ENCODE results near the gene ATP10B.
A peak's percentile ranks its signal among the peaks of the same experiment; 100 is the strongest.

The ATP10B gene

DNA sequence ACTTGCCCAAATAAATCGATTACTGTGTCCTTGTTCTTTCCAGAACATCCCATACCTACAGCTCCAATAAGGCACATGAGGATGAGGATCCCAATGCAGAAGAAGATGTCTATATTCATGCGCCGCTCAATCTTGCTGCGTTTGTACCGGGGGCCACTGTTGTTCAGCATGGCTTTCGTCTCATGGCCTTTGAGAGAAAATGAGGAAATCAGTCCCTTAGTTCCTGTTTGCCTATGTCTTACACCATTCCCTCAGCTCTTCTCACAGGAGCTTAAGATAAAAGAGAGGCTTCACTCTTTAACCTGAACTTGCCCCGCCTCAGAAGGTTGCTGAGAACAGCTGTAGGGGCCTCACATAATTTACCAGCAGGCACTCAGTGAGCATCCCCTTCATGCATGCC, 211.6 kb downstream of the ATP10B start:
- Histone ChIP-seq H3K4me2 (ENCODE audit: insufficient read depth, low read length) (no peak overlapping the region), H4K20me1 (ENCODE audit: insufficient read depth, low read length) (no peaks in the 10 kb centered on the region), H3K36me3 (ENCODE audit: insufficient read depth, low read length) (no peaks in the 10 kb centered on the region), H3K4me1 (ENCODE audit: insufficient read depth, low read length) (0 out of 2 replicates have a peak, but pooled peaks cover 3% of the 10 kb centered on the region), H3K27me3 (ENCODE audit: insufficient read depth, low read length, poor library complexity) (no peaks in the 10 kb centered on the region), H3K9me3 (ENCODE audit: insufficient read depth, low read length, severe bottlenecking) (no peaks in the 10 kb centered on the region), H3K27ac (ENCODE audit: low read length) (no peak overlapping the region), H2AFZ (ENCODE audit: low read depth, low read length) (no peak overlapping the region), H3K4me3 (ENCODE audit: low read depth in 1 of 2, low read length in 2 of 2) (no peak overlapping the region), H3K79me2 (ENCODE audit: insufficient read depth, low read length) (no peaks in the 10 kb centered on the region), H3K9ac (ENCODE audit: low read depth, low read length) (no peak overlapping the region)
- ATAC-seq (ENCODE audit: insufficient read depth, low read depth) (peak; percentile 48; the same call in 1 of the 3 replicates), DNase-seq (no peak)
- no peak for TF ChIP-seq EZH2 (IDR thresholded peaks at IDR 0.05; ENCODE audit: borderline replicate concordance, low read depth, low read length, severe bottlenecking)

GRCh38 chr5:160638161-160638742, 213.8 kb downstream of the ATP10B start:
- H3K36me3 ChIP-seq (ENCODE audit: insufficient read depth, low read length) = no peaks in the 10 kb centered on the region
- ATAC-seq (ENCODE audit: insufficient read depth, low read depth) (0 out of 3 replicates have a peak, but pooled peaks have one; percentile 29), DNase-seq (no peak)
- H3K27me3 ChIP-seq (ENCODE audit: insufficient read depth, low read length, poor library complexity) = no peaks in the 10 kb centered on the region
- no peak overlapping the region for H3K27ac ChIP-seq (ENCODE audit: low read length)
- H3K9me3 ChIP-seq (ENCODE audit: insufficient read depth, low read length, severe bottlenecking) = no peaks in the 10 kb centered on the region
- no peak overlapping the region for H3K4me2 ChIP-seq (ENCODE audit: insufficient read depth, low read length)
- H3K4me1 ChIP-seq (ENCODE audit: insufficient read depth, low read length) = 0 out of 2 replicates have a peak, but pooled peaks cover 3% of the 10 kb centered on the region
- no peaks in the 10 kb centered on the region for H4K20me1 ChIP-seq (ENCODE audit: insufficient read depth, low read length)
- H3K9ac ChIP-seq (ENCODE audit: low read depth, low read length) = no peak overlapping the region
- no peak overlapping the region for H3K4me3 ChIP-seq (ENCODE audit: low read depth in 1 of 2, low read length in 2 of 2)
- no peak for TF ChIP-seq EZH2 (IDR thresholded peaks at IDR 0.05; ENCODE audit: borderline replicate concordance, low read depth, low read length, severe bottlenecking)
- no peak for TF ChIP-seq CTCF (IDR thresholded peaks at IDR 0.05; ENCODE audit: borderline replicate concordance, extremely low read depth, low read length, poor library complexity, severe bottlenecking)
- no peaks in the 10 kb centered on the region for H3K79me2 ChIP-seq (ENCODE audit: insufficient read depth, low read length)
- H2AFZ ChIP-seq (ENCODE audit: low read depth, low read length) = 0 out of 2 replicates have a peak overlapping the region, but pooled peaks have one; percentile 4

DNA sequence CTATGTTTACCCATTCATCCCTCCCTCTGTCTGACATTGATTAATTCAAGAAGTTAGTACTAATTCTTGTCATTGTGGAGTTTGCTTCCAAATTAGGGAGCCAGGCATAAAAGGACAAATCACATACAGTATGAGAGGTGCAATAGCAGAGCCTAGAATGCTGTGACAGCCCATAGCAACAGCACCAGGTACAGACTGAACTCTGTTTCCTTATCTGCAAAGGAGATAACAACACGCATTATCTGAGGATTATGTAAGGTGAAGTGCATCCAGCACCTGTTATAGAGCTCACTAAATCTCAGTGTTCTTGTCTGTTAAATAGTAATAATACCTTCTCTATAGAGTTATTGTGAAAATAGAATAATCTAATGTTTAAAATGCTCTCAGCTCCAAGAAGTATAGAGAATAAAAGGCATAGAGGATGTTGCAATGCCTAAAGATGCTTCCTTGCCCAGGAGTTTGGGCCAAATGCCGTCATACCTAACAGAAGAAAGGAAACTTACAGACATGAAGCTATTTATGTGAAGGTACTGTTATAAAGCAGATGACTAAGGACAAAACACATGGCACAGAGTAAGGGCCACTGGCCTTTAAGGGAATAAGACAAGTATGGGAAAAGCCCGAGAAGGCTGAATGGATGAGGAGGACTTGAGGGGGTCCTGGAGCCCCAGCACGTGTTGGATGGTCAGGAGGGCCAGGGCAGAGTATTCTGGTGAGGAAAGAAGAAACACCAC, 214.5 kb downstream of the ATP10B start:
- Histone ChIP-seq H3K36me3 (ENCODE audit: insufficient read depth, low read length) (no peaks in the 10 kb centered on the region), H3K27me3 (ENCODE audit: insufficient read depth, low read length, poor library complexity) (no peaks in the 10 kb centered on the region), H3K4me2 (ENCODE audit: insufficient read depth, low read length) (no peak overlapping the region), H3K9me3 (ENCODE audit: insufficient read depth, low read length, severe bottlenecking) (no peaks in the 10 kb centered on the region), H2AFZ (ENCODE audit: low read depth, low read length) (no peak overlapping the region), H4K20me1 (ENCODE audit: insufficient read depth, low read length) (no peaks in the 10 kb centered on the region), H3K9ac (ENCODE audit: low read depth, low read length) (no peak overlapping the region), H3K4me3 (ENCODE audit: low read depth in 1 of 2, low read length in 2 of 2) (no peak overlapping the region), H3K79me2 (ENCODE audit: insufficient read depth, low read length) (no peaks in the 10 kb centered on the region), H3K4me1 (ENCODE audit: insufficient read depth, low read length) (0 out of 2 replicates have a peak, but pooled peaks cover 3% of the 10 kb centered on the region), H3K27ac (ENCODE audit: low read length) (no peak overlapping the region)
- TF ChIP-seq EZH2 (IDR thresholded peaks at IDR 0.05; ENCODE audit: borderline replicate concordance, low read depth, low read length, severe bottlenecking) (no peak), CTCF (IDR thresholded peaks at IDR 0.05; ENCODE audit: borderline replicate concordance, extremely low read depth, low read length, poor library complexity, severe bottlenecking) (no peak)
- ATAC-seq (ENCODE audit: insufficient read depth, low read depth) (no peak), DNase-seq (no peak)

GRCh38 chr5:160635663-160636062, 216.3 kb downstream of the ATP10B start:
- no peaks in the 10 kb centered on the region for H3K79me2 ChIP-seq (ENCODE audit: insufficient read depth, low read length)
- no peak overlapping the region for H3K9ac ChIP-seq (ENCODE audit: low read depth, low read length)
- 0 out of 2 replicates have a peak, but pooled peaks cover 5% of the 10 kb centered on the region for H3K4me1 ChIP-seq (ENCODE audit: insufficient read depth, low read length)
- H2AFZ ChIP-seq (ENCODE audit: low read depth, low read length) = no peak overlapping the region
- H3K4me3 ChIP-seq (ENCODE audit: low read depth in 1 of 2, low read length in 2 of 2) = no peak overlapping the region
- no peak for DNase-seq
- TF ChIP-seq EZH2 (IDR thresholded peaks at IDR 0.05; ENCODE audit: borderline replicate concordance, low read depth, low read length, severe bottlenecking) (no peak), CTCF (IDR thresholded peaks at IDR 0.05; ENCODE audit: borderline replicate concordance, extremely low read depth, low read length, poor library complexity, severe bottlenecking) (no peak)
- H3K36me3 ChIP-seq (ENCODE audit: insufficient read depth, low read length) = no peaks in the 10 kb centered on the region
- H3K27me3 ChIP-seq (ENCODE audit: insufficient read depth, low read length, poor library complexity) = no peaks in the 10 kb centered on the region
- ATAC-seq (ENCODE audit: insufficient read depth, low read depth) = no peak
- H4K20me1 ChIP-seq (ENCODE audit: insufficient read depth, low read length) = no peaks in the 10 kb centered on the region
- H3K4me2 ChIP-seq (ENCODE audit: insufficient read depth, low read length) = no peak overlapping the region
- no peak overlapping the region for H3K27ac ChIP-seq (ENCODE audit: low read length)
- no peaks in the 10 kb centered on the region for H3K9me3 ChIP-seq (ENCODE audit: insufficient read depth, low read length, severe bottlenecking)

Measured in DND-41 (cell line).